Fibroblast of skin of left quadriceps (primary cell): ENCODE measurements around the gene GSTA3.
"Not testable (repeated sequence)": the region's sequence is repeated elsewhere in the genome, so short reads cannot be mapped to it uniquely, and the experiment has no call there.

Source experiments
- DNase-seq, 2 experiments: peaks; one replicate each; pipeline ENCODE4 v3.0.0-alpha.2; 2013; ENCODE audit warnings: low read depth in 2 of 2

GSTA3 gene

DNA sequence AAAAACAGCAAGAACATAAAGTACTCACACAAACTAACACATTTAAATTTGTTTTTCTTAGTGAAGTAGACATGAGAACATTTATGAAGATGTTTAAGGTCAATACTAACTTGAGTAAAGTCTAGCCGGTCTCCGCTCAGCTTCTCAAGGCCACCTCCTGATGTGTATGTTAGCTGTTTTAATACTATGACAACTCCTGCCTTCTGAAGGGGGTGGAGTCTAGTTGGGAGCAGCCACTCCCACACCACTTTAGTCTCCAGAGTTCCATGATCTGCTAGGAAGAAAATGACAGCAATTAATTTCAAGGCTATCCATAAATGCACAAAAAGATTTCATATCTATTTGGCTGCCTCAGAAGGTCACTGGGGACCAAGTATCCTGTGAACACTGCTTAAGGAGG lies at the start of gene GSTA3:
Gene GSTA3, minus strand, starts transcription at position 168 of the 400 bp plus-strand sequence. CDS start 3,864 bp downstream, outside the sequence.
- DNase-seq: no peak

GRCh38 chr6:52958546-52959255 lies 49.2 kb upstream of the GSTA3 start:
- DNase-seq: no peak

DNA sequence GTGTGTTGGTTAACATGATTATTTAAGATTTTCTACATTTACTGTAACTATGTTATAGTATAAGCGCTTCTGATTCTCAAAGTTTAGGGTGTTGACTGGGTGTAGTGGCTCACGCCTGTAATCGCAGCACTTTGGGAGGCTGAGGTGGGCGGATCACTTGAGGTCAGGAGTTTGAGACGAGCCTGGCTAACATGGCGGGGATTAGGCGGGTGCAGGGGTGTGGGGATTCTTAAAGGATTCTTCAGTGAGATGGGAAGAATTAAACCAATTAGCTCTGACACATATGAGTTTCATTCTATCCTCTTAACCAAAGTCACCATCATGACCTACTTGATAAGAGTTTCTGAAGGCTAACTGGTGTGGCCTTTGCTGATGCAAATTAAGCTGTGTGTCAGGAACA lies 46.4 kb upstream of the GSTA3 start:
- DNase-seq: no peak

- no peak for DNase-seq
Measured at GRCh38 chr6:52953911-52954839, 44.7 kb upstream of the GSTA3 start.

- DNase-seq: no peak
Measured at GRCh38 chr6:52946306-52946705, 36.8 kb upstream of the GSTA3 start.

- not testable (repeated sequence) for DNase-seq
Measured at GRCh38 chr6:52942821-52943220, 33.3 kb upstream of the GSTA3 start.

GRCh38 chr6:52942221-52942620 lies 32.7 kb upstream of the GSTA3 start:
- no peak for DNase-seq

DNA sequence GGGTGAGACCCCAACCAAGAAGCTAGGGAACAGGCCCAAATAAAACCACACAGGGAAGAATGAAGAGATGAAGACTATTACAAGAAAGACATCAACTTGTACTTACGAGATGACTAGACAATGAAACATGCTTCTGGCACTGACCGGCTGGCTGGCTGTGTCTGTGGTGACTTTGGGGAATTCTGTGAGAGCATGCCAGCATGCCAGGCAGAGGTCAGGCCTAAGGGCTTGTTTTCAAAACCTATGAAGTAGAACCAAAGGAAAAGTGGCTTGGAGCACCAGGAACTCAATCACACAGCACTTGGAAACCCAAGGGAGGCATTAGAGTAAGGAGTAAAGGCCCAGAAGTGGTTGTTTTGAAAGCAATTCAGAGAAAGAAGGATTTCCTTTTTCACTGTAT lies 28.4 kb upstream of the GSTA3 start:
- no peak for DNase-seq

DNA sequence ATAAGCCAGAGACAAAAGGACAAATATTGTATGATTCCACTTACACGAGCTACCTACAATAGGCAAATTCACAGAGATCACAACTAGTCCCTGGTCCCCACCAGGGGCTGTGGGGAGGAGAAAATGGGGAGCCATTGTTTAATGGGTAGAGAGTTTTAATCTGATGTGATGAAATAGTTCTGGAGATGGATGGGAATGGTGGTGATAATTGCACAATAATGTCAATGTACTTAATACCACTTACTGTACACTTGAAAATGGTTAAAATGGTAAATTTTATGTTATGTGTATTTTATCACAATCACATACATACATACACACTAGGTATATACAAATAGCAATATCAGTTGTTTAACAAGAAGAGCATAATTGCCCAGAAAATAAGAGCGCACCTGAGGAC lies 24.3 kb upstream of the GSTA3 start:
- no peak for DNase-seq

DNA sequence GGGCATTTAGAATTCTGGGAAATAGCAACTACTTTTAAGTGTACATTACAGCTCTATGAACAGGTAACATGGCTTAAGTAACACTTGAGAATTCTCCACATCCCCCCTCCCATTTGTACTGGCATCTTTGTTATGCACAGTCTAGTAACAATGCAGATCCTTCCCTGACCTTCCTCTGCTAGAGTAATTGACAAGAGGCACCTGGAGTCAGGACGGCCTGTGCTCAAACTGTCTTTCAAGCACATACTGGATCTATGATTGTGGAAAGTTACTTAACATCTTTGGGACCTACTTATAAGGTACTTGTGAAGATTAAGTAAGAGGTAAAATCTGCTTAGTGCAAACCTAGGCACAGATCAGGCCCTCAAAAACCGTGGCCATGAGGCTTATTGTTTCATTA lies 21.9 kb upstream of the GSTA3 start:
- no peak for DNase-seq

DNA sequence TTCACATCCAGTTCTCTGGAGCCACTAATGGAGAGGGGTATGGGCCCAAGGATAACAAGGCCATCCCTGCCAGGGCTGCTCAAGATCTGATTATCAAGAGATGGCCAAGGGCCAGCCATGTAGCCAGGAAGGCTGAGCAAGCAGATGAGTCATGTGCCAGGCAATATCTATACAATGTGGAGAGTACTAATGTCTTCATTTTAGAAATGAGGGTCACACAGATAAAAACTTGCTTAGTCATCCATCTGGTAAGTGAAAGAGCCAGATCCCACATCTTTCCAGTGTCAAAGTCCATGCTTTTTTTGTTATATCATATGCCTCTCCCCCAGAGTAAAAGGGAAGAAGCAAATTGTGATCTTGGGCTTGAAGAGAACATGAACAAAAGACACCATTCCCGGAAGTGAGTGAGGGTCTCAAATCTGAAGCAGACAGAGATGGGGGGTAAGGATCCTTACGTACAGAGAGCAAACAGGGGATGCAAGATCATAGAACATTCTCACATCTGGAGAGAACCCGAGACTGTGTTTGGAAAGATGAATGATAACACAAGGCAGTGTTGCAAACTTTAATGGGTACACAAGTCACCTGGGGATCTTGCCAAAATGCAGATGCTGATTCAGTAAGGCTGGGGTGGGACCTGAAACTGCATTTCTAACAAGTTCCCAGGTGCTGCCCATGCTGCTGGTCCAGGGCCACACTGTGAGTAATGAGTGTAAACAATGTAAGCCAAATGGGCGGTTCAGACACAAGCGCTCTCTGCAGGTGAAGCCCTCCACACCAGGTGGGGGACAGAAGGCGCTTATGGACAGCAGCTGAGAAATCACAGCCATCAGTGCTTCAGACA lies 20.0 kb upstream of the GSTA3 start:
- DNase-seq: peak; percentile 80 to 81

- DNase-seq: no peak
Measured at GRCh38 chr6:52927451-52927850, 18.0 kb upstream of the GSTA3 start.

- DNase-seq: no peak
Measured at GRCh38 chr6:52925919-52926792, 16.7 kb upstream of the GSTA3 start.

DNA sequence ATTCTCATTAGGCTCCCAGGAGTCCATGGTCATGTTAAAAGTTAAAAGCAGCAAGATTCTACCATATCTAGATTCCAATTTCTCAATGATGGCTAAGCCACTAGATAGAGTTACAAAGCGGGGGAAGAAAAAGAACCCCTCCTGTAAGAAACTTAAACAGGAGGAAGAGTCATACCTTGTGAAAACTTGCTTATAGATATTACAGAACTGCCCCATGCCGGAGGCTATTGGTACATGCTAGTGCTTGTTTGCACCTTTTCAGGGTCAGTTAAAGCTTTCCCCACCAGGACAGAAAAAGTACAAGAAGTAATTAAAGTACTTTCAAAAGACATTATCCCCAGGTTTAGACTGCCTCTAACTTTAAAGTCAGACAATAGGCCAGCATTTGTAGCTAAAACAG lies 15.5 kb upstream of the GSTA3 start:
- DNase-seq: no peak

DNA sequence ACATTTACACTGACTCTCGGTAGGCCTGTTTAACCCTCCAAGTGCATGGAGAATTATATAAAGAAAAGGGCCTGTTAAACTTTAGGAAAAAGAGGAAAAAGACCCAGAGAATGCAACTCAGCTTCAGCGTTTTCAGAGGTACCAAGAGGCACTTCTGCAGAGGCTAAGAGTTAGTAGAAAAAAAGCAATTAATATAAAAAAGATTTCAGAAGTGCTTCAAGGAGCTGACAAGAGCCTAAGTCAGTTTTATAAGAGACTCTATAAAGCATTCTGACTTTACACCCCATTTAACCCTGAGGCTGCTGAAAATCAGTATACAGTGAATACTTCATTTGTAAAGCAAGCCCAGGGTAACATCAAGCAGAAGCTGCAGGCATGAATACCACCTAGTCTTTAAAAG lies 14.2 kb upstream of the GSTA3 start:
- DNase-seq: not testable (repeated sequence)

- no peak for DNase-seq
Measured at GRCh38 chr6:52922161-52922560, 12.7 kb upstream of the GSTA3 start.

- no peak for DNase-seq
Measured at GRCh38 chr6:52921743-52922142, 12.2 kb upstream of the GSTA3 start.

DNA sequence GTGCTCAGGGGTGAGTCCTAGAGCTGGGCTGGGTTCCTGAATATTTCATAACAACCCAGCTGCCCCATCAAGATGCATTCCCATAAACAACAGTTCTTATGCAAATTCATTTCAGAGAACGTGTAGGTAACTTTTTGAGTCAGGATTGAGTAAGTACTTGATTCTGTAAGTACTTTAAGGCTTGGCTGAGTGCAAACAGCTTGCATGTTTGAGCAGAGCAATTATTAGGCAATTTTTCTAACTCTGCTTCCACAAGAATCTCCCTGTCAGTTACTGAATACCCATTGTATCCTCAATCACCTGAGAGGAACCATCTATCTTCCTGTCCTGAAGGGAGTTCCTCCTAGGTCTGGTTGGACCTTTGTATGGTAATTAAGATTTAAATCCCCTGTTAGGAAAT lies 10.0 kb upstream of the GSTA3 start:
- DNase-seq: not testable (repeated sequence)

DNA sequence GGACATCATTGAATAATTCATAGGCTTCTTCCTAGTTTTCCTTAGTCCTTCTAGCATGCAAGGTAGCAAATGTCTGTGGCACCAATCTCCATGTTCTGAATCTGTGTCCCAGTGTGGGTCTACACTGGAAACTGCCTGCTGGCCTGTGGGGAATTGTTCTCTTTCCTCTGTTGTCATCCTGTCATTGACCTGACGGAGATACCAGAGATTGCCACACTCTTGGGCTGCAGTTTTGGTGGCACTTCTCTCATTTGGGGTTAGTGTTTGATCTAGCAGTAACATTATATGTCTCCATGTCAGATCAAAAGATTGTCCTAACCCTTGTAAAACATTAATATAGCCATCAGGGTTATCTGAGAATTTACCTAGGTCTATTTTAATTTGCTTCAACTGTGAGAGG lies 9.3 kb upstream of the GSTA3 start:
- DNase-seq: not testable (repeated sequence)

GRCh38 chr6:52918027-52918686 lies 8.7 kb upstream of the GSTA3 start:
- DNase-seq: not testable (repeated sequence)
